ENCODE data around the gene GPATCH1. TPM values are rescaled to one million over a fixed set of nuclear protein-coding genes. Genes with fewer than 3 reads are reported as not detected.

GPATCH1 gene
- total and polyA plus RNA-seq, 2 of the 13 experiments (the other 11 are each of a cell fraction or from before 2014, with no cell fraction given): 6.8 to 6.9 TPM

DNA sequence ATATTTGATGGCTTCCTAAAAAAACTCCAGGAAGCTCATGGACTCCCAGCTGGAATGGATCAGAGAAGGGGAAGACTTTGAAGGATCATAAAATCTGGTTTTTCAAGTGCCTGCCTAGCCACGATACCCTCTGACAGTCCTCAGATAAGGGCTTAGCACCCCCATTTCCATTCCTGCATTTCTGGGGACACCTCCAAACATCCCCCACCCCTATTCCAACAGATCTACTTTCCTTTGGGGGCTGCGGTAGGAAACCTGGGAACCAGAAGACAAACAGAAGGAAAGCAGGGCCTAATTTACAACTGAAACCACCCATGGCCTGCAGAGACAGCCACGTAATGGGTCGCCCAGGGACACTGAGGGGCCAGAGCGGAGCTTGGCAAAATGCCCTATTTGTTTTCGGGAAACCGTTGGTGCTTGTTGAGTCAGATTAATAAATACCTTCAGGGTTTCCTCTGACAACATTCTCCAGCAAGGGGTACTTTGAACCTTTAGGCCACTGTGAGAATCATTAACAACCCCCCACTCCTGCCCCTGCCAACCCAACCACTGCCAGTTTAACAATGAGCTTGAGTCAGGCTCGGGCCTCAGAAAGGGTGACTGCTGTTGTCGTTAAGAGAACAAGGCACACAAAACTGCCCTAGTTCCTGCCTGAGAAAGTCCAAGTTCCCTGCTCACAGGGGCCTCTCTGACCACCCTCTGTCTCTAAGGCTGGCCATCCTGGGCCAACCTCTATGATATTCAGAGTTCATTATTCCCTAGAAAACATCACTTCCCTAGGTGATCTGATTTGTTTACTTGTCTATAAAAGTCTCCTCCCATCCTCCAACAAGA, 39.8 kb upstream of the GPATCH1 start (continued):
- TF ChIP-seq NFKB2 (CRISPR knock-in tag; IDR thresholded peaks at IDR 0.05; ENCODE audit: borderline replicate concordance) (no peak; the same call in 1 of the 2 replicates), ZNF234 (CRISPR knock-in tag; conservative IDR thresholded peaks at IDR 0.05) (no peak), RFX3 (CRISPR knock-in tag; IDR thresholded peaks at IDR 0.05) (peak; percentile 35; the same call in 1 of the 2 replicates), SKI (IDR thresholded peaks at IDR 0.05; ENCODE audit: partially characterized antibody) (peak; percentile 61), ONECUT2 (CRISPR knock-in tag; IDR thresholded peaks at IDR 0.05) (no peak), HOXA5 (CRISPR knock-in tag; IDR thresholded peaks at IDR 0.05) (no peak), ZNF547 (CRISPR knock-in tag; IDR thresholded peaks at IDR 0.05) (no peak), TAF15 (IDR thresholded peaks at IDR 0.05; ENCODE audit: low read depth, low read length, poor library complexity, severe bottlenecking) (no peak), ZNF709 (CRISPR knock-in tag; IDR thresholded peaks at IDR 0.05) (0 out of 2 replicates have a peak, but pooled peaks have one; percentile 28), NCOA2 (CRISPR knock-in tag; IDR thresholded peaks at IDR 0.05) (peak; percentile 97), TSC22D2 (CRISPR knock-in tag; IDR thresholded peaks at IDR 0.05; ENCODE audit: borderline replicate concordance) (no peak), WIZ (CRISPR knock-in tag; IDR thresholded peaks at IDR 0.05) (no peak), TCF7 (IDR thresholded peaks at IDR 0.05; ENCODE audit: low read depth) (peak; percentile 54; the same call in 1 of the 2 replicates), MBNL3 (CRISPR knock-in tag; conservative IDR thresholded peaks at IDR 0.05) (no peak), SALL2 (CRISPR knock-in tag; IDR thresholded peaks at IDR 0.05) (no peak; the same call in 1 of the 2 replicates), ZNF772 (CRISPR knock-in tag; IDR thresholded peaks at IDR 0.05) (no peak; the same call in 1 of the 2 replicates)
- TF ChIP-seq, protein P1, sequence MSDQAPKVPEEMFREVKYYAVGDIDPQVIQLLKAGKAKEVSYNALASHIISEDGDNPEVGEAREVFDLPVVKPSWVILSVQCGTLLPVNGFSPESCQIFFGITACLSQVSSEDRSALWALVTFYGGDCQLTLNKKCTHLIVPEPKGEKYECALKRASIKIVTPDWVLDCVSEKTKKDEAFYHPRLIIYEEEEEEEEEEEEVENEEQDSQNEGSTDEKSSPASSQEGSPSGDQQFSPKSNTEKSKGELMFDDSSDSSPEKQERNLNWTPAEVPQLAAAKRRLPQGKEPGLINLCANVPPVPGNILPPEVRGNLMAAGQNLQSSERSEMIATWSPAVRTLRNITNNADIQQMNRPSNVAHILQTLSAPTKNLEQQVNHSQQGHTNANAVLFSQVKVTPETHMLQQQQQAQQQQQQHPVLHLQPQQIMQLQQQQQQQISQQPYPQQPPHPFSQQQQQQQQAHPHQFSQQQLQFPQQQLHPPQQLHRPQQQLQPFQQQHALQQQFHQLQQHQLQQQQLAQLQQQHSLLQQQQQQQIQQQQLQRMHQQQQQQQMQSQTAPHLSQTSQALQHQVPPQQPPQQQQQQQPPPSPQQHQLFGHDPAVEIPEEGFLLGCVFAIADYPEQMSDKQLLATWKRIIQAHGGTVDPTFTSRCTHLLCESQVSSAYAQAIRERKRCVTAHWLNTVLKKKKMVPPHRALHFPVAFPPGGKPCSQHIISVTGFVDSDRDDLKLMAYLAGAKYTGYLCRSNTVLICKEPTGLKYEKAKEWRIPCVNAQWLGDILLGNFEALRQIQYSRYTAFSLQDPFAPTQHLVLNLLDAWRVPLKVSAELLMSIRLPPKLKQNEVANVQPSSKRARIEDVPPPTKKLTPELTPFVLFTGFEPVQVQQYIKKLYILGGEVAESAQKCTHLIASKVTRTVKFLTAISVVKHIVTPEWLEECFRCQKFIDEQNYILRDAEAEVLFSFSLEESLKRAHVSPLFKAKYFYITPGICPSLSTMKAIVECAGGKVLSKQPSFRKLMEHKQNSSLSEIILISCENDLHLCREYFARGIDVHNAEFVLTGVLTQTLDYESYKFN (CRISPR knock-in tag; conservative IDR thresholded peaks at IDR 0.05): peak; percentile 99
- TF ChIP-seq, protein P2, sequence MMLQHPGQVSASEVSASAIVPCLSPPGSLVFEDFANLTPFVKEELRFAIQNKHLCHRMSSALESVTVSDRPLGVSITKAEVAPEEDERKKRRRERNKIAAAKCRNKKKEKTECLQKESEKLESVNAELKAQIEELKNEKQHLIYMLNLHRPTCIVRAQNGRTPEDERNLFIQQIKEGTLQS (CRISPR knock-in tag; IDR thresholded peaks at IDR 0.05): peak; percentile 48; the same call in 1 of the 2 replicates
- TF ChIP-seq, protein P3, sequence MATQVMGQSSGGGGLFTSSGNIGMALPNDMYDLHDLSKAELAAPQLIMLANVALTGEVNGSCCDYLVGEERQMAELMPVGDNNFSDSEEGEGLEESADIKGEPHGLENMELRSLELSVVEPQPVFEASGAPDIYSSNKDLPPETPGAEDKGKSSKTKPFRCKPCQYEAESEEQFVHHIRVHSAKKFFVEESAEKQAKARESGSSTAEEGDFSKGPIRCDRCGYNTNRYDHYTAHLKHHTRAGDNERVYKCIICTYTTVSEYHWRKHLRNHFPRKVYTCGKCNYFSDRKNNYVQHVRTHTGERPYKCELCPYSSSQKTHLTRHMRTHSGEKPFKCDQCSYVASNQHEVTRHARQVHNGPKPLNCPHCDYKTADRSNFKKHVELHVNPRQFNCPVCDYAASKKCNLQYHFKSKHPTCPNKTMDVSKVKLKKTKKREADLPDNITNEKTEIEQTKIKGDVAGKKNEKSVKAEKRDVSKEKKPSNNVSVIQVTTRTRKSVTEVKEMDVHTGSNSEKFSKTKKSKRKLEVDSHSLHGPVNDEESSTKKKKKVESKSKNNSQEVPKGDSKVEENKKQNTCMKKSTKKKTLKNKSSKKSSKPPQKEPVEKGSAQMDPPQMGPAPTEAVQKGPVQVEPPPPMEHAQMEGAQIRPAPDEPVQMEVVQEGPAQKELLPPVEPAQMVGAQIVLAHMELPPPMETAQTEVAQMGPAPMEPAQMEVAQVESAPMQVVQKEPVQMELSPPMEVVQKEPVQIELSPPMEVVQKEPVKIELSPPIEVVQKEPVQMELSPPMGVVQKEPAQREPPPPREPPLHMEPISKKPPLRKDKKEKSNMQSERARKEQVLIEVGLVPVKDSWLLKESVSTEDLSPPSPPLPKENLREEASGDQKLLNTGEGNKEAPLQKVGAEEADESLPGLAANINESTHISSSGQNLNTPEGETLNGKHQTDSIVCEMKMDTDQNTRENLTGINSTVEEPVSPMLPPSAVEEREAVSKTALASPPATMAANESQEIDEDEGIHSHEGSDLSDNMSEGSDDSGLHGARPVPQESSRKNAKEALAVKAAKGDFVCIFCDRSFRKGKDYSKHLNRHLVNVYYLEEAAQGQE (IDR thresholded peaks at IDR 0.05; ENCODE audit: borderline replicate concordance in 1 of 2, low read depth in 1 of 2, low read length in 2 of 2): peak in 1 of 2 experiments; percentile 50; a peak in 1 of 4 replicates
- TF ChIP-seq, protein P4, sequence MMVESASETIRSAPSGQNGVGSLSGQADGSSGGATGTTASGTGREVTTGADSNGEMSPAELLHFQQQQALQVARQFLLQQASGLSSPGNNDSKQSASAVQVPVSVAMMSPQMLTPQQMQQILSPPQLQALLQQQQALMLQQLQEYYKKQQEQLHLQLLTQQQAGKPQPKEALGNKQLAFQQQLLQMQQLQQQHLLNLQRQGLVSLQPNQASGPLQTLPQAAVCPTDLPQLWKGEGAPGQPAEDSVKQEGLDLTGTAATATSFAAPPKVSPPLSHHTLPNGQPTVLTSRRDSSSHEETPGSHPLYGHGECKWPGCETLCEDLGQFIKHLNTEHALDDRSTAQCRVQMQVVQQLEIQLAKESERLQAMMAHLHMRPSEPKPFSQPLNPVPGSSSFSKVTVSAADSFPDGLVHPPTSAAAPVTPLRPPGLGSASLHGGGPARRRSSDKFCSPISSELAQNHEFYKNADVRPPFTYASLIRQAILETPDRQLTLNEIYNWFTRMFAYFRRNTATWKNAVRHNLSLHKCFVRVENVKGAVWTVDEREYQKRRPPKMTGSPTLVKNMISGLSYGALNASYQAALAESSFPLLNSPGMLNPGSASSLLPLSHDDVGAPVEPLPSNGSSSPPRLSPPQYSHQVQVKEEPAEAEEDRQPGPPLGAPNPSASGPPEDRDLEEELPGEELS (CRISPR knock-in tag; IDR thresholded peaks at IDR 0.05): peak; percentile 96
